KMS-11 (cell line): ENCODE results near the gene MMP11.

ENCODE experiments used
- H2AFZ ChIP-seq: fragments of 200-600 bp; sonication (generic); 2 replicates; pipeline ENCODE4 v1.6.1; 2016; ENCODE audit warnings: antibody characterized with exemption, mixed run types, low read depth
- H3K27ac ChIP-seq: fragments of 200-600 bp; sonication (generic); 2 replicates; pipeline ENCODE4 v1.6.1; 2016; ENCODE audit warnings: mild to moderate bottlenecking, mixed run types
- H3K27me3 ChIP-seq: fragments of 200-600 bp; sonication (generic); 2 replicates; pipeline ENCODE4 v1.6.1; 2017; ENCODE audit warnings: mild to moderate bottlenecking, low read depth, mixed run types, moderate library complexity; ENCODE audit not compliant: insufficient read depth
- H3K36me3 ChIP-seq: fragments of 200-600 bp; sonication (generic); 2 replicates; pipeline ENCODE4 v1.6.1; 2017; ENCODE audit warnings: mild to moderate bottlenecking, mixed run types; ENCODE audit not compliant: insufficient read depth
- H3K4me1 ChIP-seq: fragments of 200-600 bp; sonication (generic); 2 replicates; pipeline ENCODE4 v1.6.1; 2016; ENCODE audit warnings: mild to moderate bottlenecking, low read depth, mixed run types; ENCODE audit not compliant: poor library complexity, severe bottlenecking
- H3K4me2 ChIP-seq: fragments of 200-600 bp; sonication (generic); 2 replicates; pipeline ENCODE4 v1.7.0; 2016; ENCODE audit warnings: mild to moderate bottlenecking, mixed run types
- H3K4me3 ChIP-seq: fragments of 200-600 bp; sonication (generic); IDR thresholded peaks from 2 replicates; pipeline ENCODE4 v1.6.1; 2017; ENCODE audit warnings: low read depth, low read length, mixed read lengths; ENCODE audit not compliant: insufficient read depth
- H3K79me2 ChIP-seq: fragments of 200-600 bp; sonication (generic); 2 replicates; pipeline ENCODE4 v1.6.1; 2016; ENCODE audit warnings: low read depth, mixed run types; ENCODE audit not compliant: insufficient read depth
- H3K9ac ChIP-seq: fragments of 200-600 bp; sonication (generic); 2 replicates; pipeline ENCODE4 v1.6.1; 2016; ENCODE audit warnings: mild to moderate bottlenecking, mixed run types
- H4K20me1 ChIP-seq: fragments of 200-600 bp; sonication (generic); 2 replicates; pipeline ENCODE4 v1.6.1; 2016; ENCODE audit warnings: mild to moderate bottlenecking, mixed run types; ENCODE audit not compliant: insufficient read depth
- CTCF ChIP-seq: fragments of 200-600 bp; sonication (generic); conservative IDR thresholded peaks from 2 replicates; pipeline ENCODE4 v1.6.1; 2017; ENCODE audit warnings: low read depth, mild to moderate bottlenecking, antibody characterized with exemption, low read length, moderate library complexity, mixed read lengths

Gene MMP11

GRCh38 chr22:23764899-23765881 is 7.5 kb upstream of the MMP11 start:
- TF ChIP-seq CTCF, result no peak

GRCh38 chr22:23767303-23767672 is 5.4 kb upstream of the MMP11 start:
- no peaks in the 10 kb centered on the region for H3K36me3 ChIP-seq
- no peaks in the 10 kb centered on the region for H3K27me3 ChIP-seq
- TF ChIP-seq CTCF, result no peak
- H3K4me3 ChIP-seq, result peak overlapping the region; percentile 32
- H3K9ac ChIP-seq, result peak overlapping the region; percentile 91
- H2AFZ ChIP-seq, result peak overlapping the region; percentile 86; the same call in 1 of the 2 replicates
- H4K20me1 ChIP-seq, result no peaks in the 10 kb centered on the region
- peak overlapping the region; percentile 82 for H3K4me2 ChIP-seq
- peaks cover 53% of the 10 kb centered on the region for H3K4me1 ChIP-seq
- peak overlapping the region; percentile 72 for H3K27ac ChIP-seq
- peaks cover 11% of the 10 kb centered on the region for H3K79me2 ChIP-seq

More at GRCh38 chr22:23764899-23765881, 7.5 kb upstream of the MMP11 start:
- H3K79me2 ChIP-seq, result peaks cover 11% of the 10 kb centered on the region
- no peak overlapping the region for H3K27ac ChIP-seq
- no peak overlapping the region for H3K4me2 ChIP-seq
- no peak overlapping the region for H3K9ac ChIP-seq
- H4K20me1 ChIP-seq, result no peaks in the 10 kb centered on the region
- no peak overlapping the region for H2AFZ ChIP-seq
- H3K4me3 ChIP-seq, result no peak overlapping the region
- H3K27me3 ChIP-seq, result no peaks in the 10 kb centered on the region
- H3K36me3 ChIP-seq, result no peaks in the 10 kb centered on the region
- H3K4me1 ChIP-seq, result peaks cover 32% of the 10 kb centered on the region

GRCh38 chr22:23767673-23768548 is 4.7 kb upstream of the MMP11 start, which contains the start of gene CHCHD10:
Gene CHCHD10, minus strand, starts transcription at chr22:23767972. Its CDS starts 98 bp downstream, at chr22:23767874.
- Histone ChIP-seq H3K4me2 (peak within 1 kb of the TSS; percentile 86), H3K27ac (peak within 1 kb of the TSS; percentile 72), H3K79me2 (peaks cover 11% of the 10 kb centered on the region), H3K27me3 (no peaks in the 10 kb centered on the region), H3K4me3 (peak within 1 kb of the TSS; percentile 32), H2AFZ (peak within 1 kb of the TSS; percentile 86), H3K4me1 (peaks cover 55% of the 10 kb centered on the region), H3K9ac (peak within 1 kb of the TSS; percentile 91), H3K36me3 (no peaks in the 10 kb centered on the region), H4K20me1 (no peaks in the 10 kb centered on the region)
- TF ChIP-seq CTCF, result peak; percentile 61

GRCh38 chr22:23769321-23769965 is 3.2 kb upstream of the MMP11 start:
- no peak for TF ChIP-seq CTCF
- Histone ChIP-seq H3K27ac (no peak overlapping the region), H3K9ac (no peak overlapping the region), H3K4me1 (peaks cover 63% of the 10 kb centered on the region), H3K79me2 (peaks cover 11% of the 10 kb centered on the region), H4K20me1 (no peaks in the 10 kb centered on the region), H2AFZ (no peak overlapping the region), H3K4me2 (peak overlapping the region; percentile 86; the same call in 1 of the 2 replicates), H3K36me3 (no peaks in the 10 kb centered on the region), H3K4me3 (no peak overlapping the region), H3K27me3 (no peaks in the 10 kb centered on the region)
